HG02610 (cell line): ENCODE measurements around the gene DIS3L.
A peak's percentile ranks its signal among the peaks of the same experiment; 100 is the strongest.
"Not testable (repeated sequence)": the region's sequence is repeated elsewhere in the genome, so short reads cannot be mapped to it uniquely, and the experiment has no call there.

Experiments used
- ATAC-seq: cut with Tn5 transposase; IDR thresholded peaks from one replicate; pipeline ENCODE4 v1.9.1; 2021; ENCODE audit warnings: mild to moderate bottlenecking, moderate library complexity; ENCODE audit not compliant: unreplicated experiment

Gene DIS3L

GRCh38 chr15:66276546-66276945, 16.8 kb upstream of the DIS3L start:
- ATAC-seq, result no peak

DNA sequence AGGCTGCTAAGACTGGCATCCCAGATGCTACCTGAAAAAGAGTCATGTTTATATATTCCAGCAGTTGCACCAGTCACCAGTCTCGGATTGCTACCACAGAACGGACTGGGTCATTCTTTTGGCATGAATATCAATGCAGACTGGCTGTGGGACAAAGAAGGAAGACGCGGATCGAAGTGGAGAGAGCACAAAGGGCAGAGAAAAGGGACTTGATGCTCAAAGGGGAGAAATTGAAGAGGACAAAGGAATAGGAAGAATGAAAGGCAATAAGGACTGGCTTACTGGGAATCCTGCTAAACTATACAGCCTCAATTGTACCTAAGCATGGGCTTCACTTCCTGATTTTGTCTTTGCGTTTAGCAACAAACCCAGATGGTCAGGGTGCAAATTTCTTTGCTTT, 15.3 kb upstream of the DIS3L start:
- ATAC-seq, result no peak

DNA sequence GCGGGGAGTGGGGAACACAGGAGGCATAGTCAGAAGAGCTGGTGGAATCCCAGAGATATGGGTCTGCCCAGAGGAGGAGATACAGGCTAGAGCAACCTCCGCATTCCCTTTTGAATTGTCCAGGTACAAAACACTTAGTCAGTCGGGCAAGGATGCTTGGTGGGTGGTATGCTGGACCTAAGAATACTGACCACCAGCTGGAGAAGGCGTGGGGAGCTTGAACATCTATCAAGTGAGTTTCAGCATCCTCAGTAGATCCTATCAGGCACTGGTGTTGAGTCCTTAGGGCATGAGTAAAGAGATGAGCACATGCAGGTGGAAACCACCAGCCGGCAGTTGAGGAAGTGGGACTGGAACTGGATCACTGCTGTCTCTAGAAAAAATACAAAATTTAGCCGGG, 14.7 kb upstream of the DIS3L start:
- no peak for ATAC-seq

GRCh38 chr15:66284271-66284670, 9.1 kb upstream of the DIS3L start:
- no peak for ATAC-seq

DNA sequence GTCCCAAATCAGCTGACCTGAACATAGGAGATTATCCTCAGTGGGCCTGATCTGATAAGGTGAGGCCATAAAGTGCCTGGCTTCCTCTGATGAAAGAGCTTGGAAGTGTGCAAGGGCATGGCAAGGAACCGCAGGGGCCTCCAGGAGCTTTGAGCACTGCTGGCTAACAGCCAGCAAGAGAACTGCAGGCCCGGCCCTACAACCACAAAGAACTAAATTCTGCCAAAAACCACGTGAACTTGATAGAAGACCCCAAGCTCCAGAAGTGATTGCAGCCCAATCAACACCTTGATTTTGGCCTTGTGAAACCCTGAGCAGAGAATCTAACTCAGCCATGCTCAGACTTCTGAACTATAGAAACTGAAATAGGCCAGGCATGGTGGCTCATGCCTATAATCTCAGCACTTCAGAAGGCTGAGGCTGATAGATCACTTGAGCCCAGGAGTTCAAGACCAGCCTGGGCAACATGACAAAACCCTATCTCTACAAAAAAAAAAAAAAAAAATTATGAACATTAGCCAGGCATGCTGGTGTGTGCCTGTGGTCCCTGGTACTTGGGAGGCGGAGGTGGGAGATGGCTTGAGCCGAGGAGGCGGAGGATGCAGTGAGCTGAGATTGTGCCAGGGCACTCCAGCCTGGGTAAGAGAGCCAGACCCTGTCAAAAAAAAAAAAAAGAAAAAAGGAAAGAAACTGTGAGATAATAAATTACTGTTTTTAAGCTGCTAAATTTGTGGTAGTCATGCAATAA, 7.7 kb upstream of the DIS3L start:
- no peak for ATAC-seq

GRCh38 chr15:66287461-66288057, 5.8 kb upstream of the DIS3L start:
- no peak for ATAC-seq

- ATAC-seq, result no peak
Observed at GRCh38 chr15:66288093-66288492, 5.3 kb upstream of the DIS3L start.

DNA sequence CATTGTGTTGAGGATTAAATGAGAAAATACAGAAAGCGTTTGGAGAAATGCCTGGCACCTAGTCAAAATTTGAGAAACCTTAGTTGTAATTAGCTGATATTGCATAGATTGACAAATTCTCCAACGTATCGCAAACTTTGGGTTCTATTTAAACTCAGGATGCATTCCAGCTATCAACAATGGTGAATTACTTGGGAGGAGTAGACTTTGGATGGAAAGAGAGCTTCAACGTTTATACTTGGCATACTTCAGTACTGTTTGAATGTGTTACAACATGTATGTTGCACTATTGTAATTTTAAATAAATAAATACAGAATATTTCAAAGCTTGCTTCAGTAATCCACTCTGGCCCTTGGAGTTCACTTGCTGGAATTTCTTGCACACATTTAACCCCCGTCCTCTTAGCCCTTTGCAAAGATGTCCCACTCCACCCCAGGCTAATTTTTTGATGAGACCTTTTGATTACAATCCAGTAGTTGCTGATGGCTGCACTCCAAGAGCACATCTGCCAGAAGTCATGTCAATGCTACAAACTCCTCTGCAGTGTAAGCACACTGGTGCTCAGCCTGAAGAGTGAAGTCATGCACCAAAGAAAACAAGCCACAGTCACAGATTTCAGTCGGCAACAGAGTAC, 4.7 kb upstream of the DIS3L start:
- ATAC-seq, result no peak

GRCh38 chr15:66290007-66290406, 3.4 kb upstream of the DIS3L start:
- no peak for ATAC-seq

DNA sequence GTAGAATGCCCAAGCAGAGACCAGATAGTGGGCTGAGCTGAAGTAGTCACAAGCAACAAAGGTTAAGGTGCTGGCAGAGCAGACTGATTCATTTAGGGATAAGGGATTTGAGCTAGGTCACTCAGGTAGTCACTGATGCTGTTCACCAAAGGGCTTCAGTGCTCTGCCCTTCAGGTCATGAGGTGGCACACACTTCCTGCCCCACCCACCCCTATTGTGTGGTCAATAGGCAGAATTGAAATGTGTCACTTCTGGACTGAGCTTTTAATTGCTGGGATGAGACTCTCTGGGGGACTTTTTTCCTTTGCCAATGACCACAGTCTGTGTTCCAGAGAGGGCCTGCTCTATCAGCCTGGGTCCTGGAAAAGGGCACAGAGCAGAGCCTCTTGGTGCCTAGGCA, 2.9 kb upstream of the DIS3L start:
- ATAC-seq, result no peak

GRCh38 chr15:66291816-66292570, 1.4 kb upstream of the DIS3L start:
- no peak for ATAC-seq

- ATAC-seq, result no peak
Observed at GRCh38 chr15:66292571-66293418, 573 bp upstream of the DIS3L start.

- peak; percentile 9 for ATAC-seq
Observed at GRCh38 chr15:66294157-66294931, 976 bp downstream of the DIS3L start.

- ATAC-seq, result no peak
Observed at GRCh38 chr15:66294932-66295235, 1.5 kb downstream of the DIS3L start.

GRCh38 chr15:66296186-66296585, 2.8 kb downstream of the DIS3L start:
- no peak for ATAC-seq

DNA sequence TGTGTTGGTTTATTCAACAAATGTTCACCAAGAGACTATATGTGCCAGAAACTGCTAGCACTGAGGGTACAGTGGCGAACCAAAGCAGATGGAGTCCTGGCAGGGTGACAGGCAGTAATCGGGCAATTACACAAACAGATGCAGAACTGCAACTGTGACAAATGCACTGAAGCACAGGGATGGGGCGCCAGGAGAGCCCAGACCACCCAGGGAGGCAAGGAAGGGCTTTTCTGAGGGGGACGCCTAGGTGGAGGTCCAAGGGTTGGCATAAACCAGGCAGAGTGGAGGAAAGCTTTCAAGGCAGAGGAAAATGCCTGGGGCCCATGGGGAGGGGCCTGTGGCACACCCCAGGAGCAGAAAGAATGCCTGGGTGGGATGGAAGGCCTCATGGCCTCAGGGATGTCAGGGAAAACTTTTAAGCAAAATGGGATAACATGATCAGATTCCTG, 5.5 kb downstream of the DIS3L start:
- no peak for ATAC-seq

DNA sequence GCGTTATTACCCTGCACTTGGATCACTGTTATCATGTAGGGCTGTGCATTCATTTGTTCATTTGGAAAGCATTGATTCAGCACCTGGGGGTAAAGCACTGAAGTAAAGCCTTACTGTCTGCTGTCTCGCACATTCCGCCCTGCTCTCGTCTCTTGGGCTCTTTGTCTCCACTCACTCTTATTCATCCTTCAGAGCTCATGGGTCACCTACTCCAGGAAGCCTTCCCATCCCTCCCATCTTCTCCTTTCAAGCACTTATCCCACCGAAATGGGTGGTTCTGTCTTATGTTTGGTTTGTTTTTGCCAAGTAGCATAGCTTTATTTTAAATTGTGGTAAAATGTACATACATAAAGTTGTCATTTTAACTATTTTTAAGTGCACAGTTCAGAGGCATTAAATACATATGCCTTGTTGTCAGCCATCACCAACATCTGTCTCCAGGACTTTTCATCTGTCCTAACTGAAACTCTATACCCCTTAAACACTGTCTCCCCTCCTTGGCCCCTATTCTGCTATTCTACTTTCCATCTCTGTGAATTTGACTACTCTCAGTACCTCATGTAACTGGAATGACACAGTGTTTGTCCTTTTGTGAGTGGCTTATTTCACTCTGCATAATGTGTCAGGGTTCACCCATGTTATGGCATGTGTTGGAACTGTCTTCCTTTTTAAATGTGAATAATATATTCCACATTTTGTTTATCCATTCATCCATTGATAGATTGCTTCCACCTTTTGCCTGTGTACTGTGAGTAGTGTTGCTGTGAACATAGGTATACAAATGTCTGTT, 9.3 kb downstream of the DIS3L start:
- ATAC-seq, result no peak

DNA sequence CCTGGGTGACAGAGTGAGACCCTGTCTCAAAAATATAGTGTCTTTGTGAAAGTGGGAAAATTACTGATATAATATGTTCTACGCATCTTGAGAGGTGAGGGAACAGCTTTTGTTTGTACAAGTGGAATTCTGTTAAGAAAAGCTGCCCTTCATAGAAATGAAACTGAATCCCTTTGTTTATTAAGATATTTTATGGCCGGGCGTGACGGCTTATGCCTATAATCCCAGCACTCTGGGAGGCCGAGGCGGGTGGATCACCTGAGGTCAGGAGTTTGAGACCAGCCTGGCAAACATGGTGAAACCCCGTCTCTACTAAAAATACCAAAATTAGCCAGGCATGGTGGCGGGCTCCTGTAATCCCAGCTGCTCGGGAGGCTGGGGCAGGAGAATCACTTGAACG, 11.1 kb downstream of the DIS3L start:
- ATAC-seq, result not testable (repeated sequence)

GRCh38 chr15:66306381-66306780, 13.0 kb downstream of the DIS3L start:
- ATAC-seq, result no peak
